K562 (cell line): Measurements from ENCODE around the gene LY6G6D. TPM values are rescaled to one million over a fixed set of nuclear protein-coding genes. Genes with fewer than 3 reads are reported as not detected.

ENCODE experiments used
- ARHGAP35 ChIP-seq: fragments of 450-650 bp; IDR thresholded peaks from 2 replicates; pipeline ENCODE4 v1.6.1; 2018; ENCODE audit not compliant: partially characterized antibody
- CEBPZ ChIP-seq: fragments of 150-350 bp; IDR thresholded peaks from 2 replicates; pipeline ENCODE4 v1.6.1; 2014; ENCODE audit warnings: low read depth, mild to moderate bottlenecking, low read length, borderline replicate concordance
- CTBP1 ChIP-seq: fragments of 450-650 bp; IDR thresholded peaks from 2 replicates; pipeline ENCODE4 v1.6.1; 2016; ENCODE audit warnings: borderline replicate concordance
- CTCF ChIP-seq, 3 experiments: IDR thresholded peaks in 2 of 3; conservative IDR thresholded peaks in 1 of 3; 2 replicates each; pipeline ENCODE4 v1.5.1; 2011 to 2012; ENCODE audit warnings: low read length in 3 of 3, mild to moderate bottlenecking in 3 of 3, control low read depth in 2 of 3, improper control_type of control experiment in 1 of 3, inconsistent platforms in 1 of 3, low read depth in 1 of 3, mixed read lengths in 1 of 3, moderate library complexity in 1 of 3; ENCODE audit not compliant: insufficient read depth in 2 of 3
- DEAF1 ChIP-seq: fragments of 450-650 bp; formaldehyde crosslinking; IDR thresholded peaks from 2 replicates; pipeline ENCODE4 v1.4.0; 2020; ENCODE audit warnings: mild to moderate bottlenecking, moderate library complexity
- GABPB2 ChIP-seq: fragments of 250-450 bp; sonication (Bioruptor Pico); conservative IDR thresholded peaks from 2 replicates; pipeline ENCODE4 v1.5.1; 2021; ENCODE audit warnings: mild to moderate bottlenecking
- HMG20A ChIP-seq: fragments of 450-650 bp; formaldehyde crosslinking; conservative IDR thresholded peaks from 2 replicates; pipeline ENCODE4 v1.4.0; 2020; ENCODE audit warnings: mild to moderate bottlenecking, mixed read lengths
- KLF6 ChIP-seq: fragments of 250-450 bp; sonication (Bioruptor Pico); IDR thresholded peaks from 2 replicates; pipeline ENCODE4 v1.4.0; 2020; ENCODE audit warnings: mild to moderate bottlenecking, moderate library complexity, borderline replicate concordance
- NFIC ChIP-seq: fragments of 450-650 bp; IDR thresholded peaks from 2 replicates; pipeline ENCODE4 v1.6.1; 2017; ENCODE audit warnings: mild to moderate bottlenecking, inconsistent platforms
- PHB2 ChIP-seq: fragments of 450-650 bp; IDR thresholded peaks from 2 replicates; pipeline ENCODE4 v1.6.1; 2017; ENCODE audit warnings: low read depth
- SIN3A ChIP-seq, 2 experiments: fragments of 150-350 bp in 1 of 2; IDR thresholded peaks; 2 replicates each; pipeline ENCODE4 v1.6.1; 2011 to 2016; ENCODE audit warnings: borderline replicate concordance in 2 of 2, low read depth in 2 of 2, low read length in 2 of 2, mild to moderate bottlenecking in 2 of 2, moderate library complexity in 2 of 2; ENCODE audit not compliant: control insufficient read depth in 1 of 2
- SMAD4 ChIP-seq: fragments of 250-450 bp; sonication (Bioruptor Pico); conservative IDR thresholded peaks from 2 replicates; pipeline ENCODE4 v1.8.0; 2021; ENCODE audit warnings: inconsistent platforms, mild to moderate bottlenecking, moderate library complexity
- SRF ChIP-seq, 2 experiments: fragments of 250-450, 450-650 bp in 1 of 2; sonication (Bioruptor Pico) in 1 of 2; sonication (generic) in 1 of 2; formaldehyde crosslinking; IDR thresholded peaks; 2 replicates each; pipeline versions ENCODE4 v1.5.0 to v1.5.1; 2020 to 2022; ENCODE audit warnings: mild to moderate bottlenecking in 1 of 2, missing genetic modification reagents in 1 of 2
- STAT5B ChIP-seq: fragments of 250-450 bp; sonication (Bioruptor Pico); IDR thresholded peaks from 2 replicates; pipeline ENCODE4 v1.8.0; 2021; ENCODE audit warnings: mild to moderate bottlenecking, inconsistent platforms
- TSHZ1 ChIP-seq: fragments of 250-450 bp; sonication (Bioruptor Pico); IDR thresholded peaks from 2 replicates; pipeline ENCODE4 v1.4.0; 2020; ENCODE audit warnings: mild to moderate bottlenecking, moderate library complexity
- ZBTB8A ChIP-seq: fragments of 450-650 bp; IDR thresholded peaks from 2 replicates; pipeline ENCODE4 v1.6.1; 2018; ENCODE audit warnings: mild to moderate bottlenecking, moderate library complexity; ENCODE audit not compliant: partially characterized antibody
- ZNF165 ChIP-seq: fragments of 250-450 bp; sonication (Bioruptor Pico); IDR thresholded peaks from 2 replicates; pipeline ENCODE4 v1.4.0; 2020; ENCODE audit warnings: borderline replicate concordance
- polyA plus RNA-seq, 8 experiments: library from polyadenylated mRNA; depleted of rRNA in 4 of 8; stranded (reverse) in 5 of 8; unstranded in 3 of 8; fragments of >200 nt; fragmentation: Nextera tagmentation in 2 of 8; fragmentation: Illumina TruSeq in 1 of 8; extraction: Ambion mirVana in 2 of 8; extraction: Trizol in 1 of 8; gene quantifications; 2 replicates each; pipeline versions ENCODE4 v1.2.1 to v1.2.3, GENCODE V29; 2011 to 2014; ENCODE audit warnings: inconsistent platforms in 1 of 8, missing spikeins in 1 of 8
- total RNA-seq, 7 experiments: library from RNA; depleted of rRNA in 6 of 7; stranded (reverse); fragments of >200 nt in 6 of 7; fragmentation: Illumina TruSeq in 2 of 7; extraction: Trizol in 2 of 7; gene quantifications; 2 replicates each; pipeline versions ENCODE4 v1.2.1 to v1.2.3, GENCODE V29; 2011 to 2021; ENCODE audit warnings: low replicate concordance in 1 of 7

Gene LY6G6D
- total and polyA plus RNA-seq, 9 of the 15 experiments (the other 6 are each of a cell fraction or from before 2014, with no cell fraction given): 0.30 to 0.38 TPM; not detected in 7

GRCh38 chr6:31727034-31727716 is 12.0 kb downstream of the LY6G6D start (continued):
- TF ChIP-seq TSHZ1 (CRISPR knock-in tag) (no peak), CEBPZ (no peak), GABPB2 (CRISPR knock-in tag) (no peak), PHB2 (0 out of 2 replicates have a peak, but pooled peaks have one; percentile 5), STAT5B (no peak), ARHGAP35 (no peak), CTCF (IDR thresholded peaks at IDR 0.05 in 2 of 3, conservative IDR thresholded peaks at IDR 0.05 in 1 of 3; ENCODE audit: insufficient read depth in 2 of 3, low read depth in 1 of 3, low read length in 3 of 3) (no peak), SIN3A (IDR thresholded peaks at IDR 0.05; ENCODE audit: borderline replicate concordance in 2 of 2, control insufficient read depth in 1 of 2, low read depth in 2 of 2, low read length in 2 of 2) (no peak), HMG20A (CRISPR knock-in tag) (no peak), NFIC (no peak), SRF (CRISPR knock-in tag; IDR thresholded peaks at IDR 0.05) (no peak), SMAD4 (CRISPR knock-in tag) (peak; percentile 59; the same call in 1 of the 2 replicates), DEAF1 (no peak), ZNF165 (no peak), KLF6 (peak; percentile 12; the same call in 1 of the 2 replicates), CTBP1 (peak; percentile 63; the same call in 1 of the 2 replicates), ZBTB8A (no peak)
